ENCODE results near the gene GAR1.
A peak's percentile ranks its signal among the peaks of the same experiment; 100 is the strongest.

The GAR1 gene

GRCh38 chr4:109801099-109801789 lies 14.3 kb upstream of the GAR1 start (continued):
- TF ChIP-seq ZSCAN18 (tag by site-specific recombination; IDR thresholded peaks at IDR 0.05), result no peak
- TF ChIP-seq ZNF626 (tag by site-specific recombination; IDR thresholded peaks at IDR 0.05), result no peak
- no peak for TF ChIP-seq ZNF37A (tag by site-specific recombination; IDR thresholded peaks at IDR 0.05)
- no peak for TF ChIP-seq AEBP2 (tag by site-specific recombination; IDR thresholded peaks at IDR 0.05; ENCODE audit: borderline replicate concordance)
- TF ChIP-seq RBAK (tag by site-specific recombination; IDR thresholded peaks at IDR 0.05), result no peak

GRCh38 chr4:109801895-109802319 lies 13.7 kb upstream of the GAR1 start, which contains the start of gene CFI:
Gene CFI, minus strand, starts transcription at chr4:109801999. Its CDS starts 28 bp downstream, at chr4:109801971.
- H3K9me3 ChIP-seq (ENCODE audit: control insufficient read depth, insufficient read depth, low read depth, low read length), result no peaks in the 10 kb centered on the region
- POLR2A ChIA-PET, result no interaction called here
- TF ChIP-seq ZSCAN5A (tag by site-specific recombination; IDR thresholded peaks at IDR 0.05), result no peak
- peak; percentile 28; the same call in 1 of the 2 replicates for TF ChIP-seq FEZF1 (tag by site-specific recombination; IDR thresholded peaks at IDR 0.05)
- TF ChIP-seq ZIC2 (tag by site-specific recombination; IDR thresholded peaks at IDR 0.05), result no peak
- 0 out of 2 replicates have a peak, but pooled peaks have one; percentile 29 for TF ChIP-seq PRDM6 (tag by site-specific recombination; IDR thresholded peaks at IDR 0.05)
- no peaks in the 10 kb centered on the region for H3K36me3 ChIP-seq (ENCODE audit: control insufficient read depth in 2 of 2, insufficient read depth in 1 of 2, low read length in 2 of 2)
- H3K4me3 ChIP-seq (ENCODE audit: low read depth, low read length), result no peak within 1 kb of the TSS
- no peaks in the 10 kb centered on the region for H3K4me1 ChIP-seq (ENCODE audit: control insufficient read depth, insufficient read depth, low read length)
- no peak within 1 kb of the TSS for H3K27ac ChIP-seq (ENCODE audit: extremely low read depth, low read depth, low read length)
- CTCF ChIA-PET, result interaction anchor here (0.8 kb wide), 1 partner anchor 109 kb away, joined by 4 read pairs; no protein-coding TSS in a partner anchor

- no peaks in the 10 kb centered on the region for H3K36me3 ChIP-seq (ENCODE audit: control insufficient read depth in 2 of 2, insufficient read depth in 1 of 2, low read length in 2 of 2)
- no peaks in the 10 kb centered on the region for H3K4me1 ChIP-seq (ENCODE audit: control insufficient read depth, insufficient read depth, low read length)
- H3K4me3 ChIP-seq (ENCODE audit: low read depth, low read length), result no peak overlapping the region
- H3K27ac ChIP-seq (ENCODE audit: extremely low read depth, low read depth, low read length), result no peak overlapping the region
- POLR2A ChIA-PET, result no interaction called here
- TF ChIP-seq KLF1 (tag by site-specific recombination; IDR thresholded peaks at IDR 0.05) (no peak), ZNF654 (tag by site-specific recombination; IDR thresholded peaks at IDR 0.05; ENCODE audit: low read depth) (peak; percentile 76), ZNF449 (tag by site-specific recombination; IDR thresholded peaks at IDR 0.05) (0 out of 2 replicates have a peak, but pooled peaks have one; percentile 47), ZNF211 (tag by site-specific recombination; IDR thresholded peaks at IDR 0.05; ENCODE audit: low read depth) (no peak), ZSCAN16 (tag by site-specific recombination; IDR thresholded peaks at IDR 0.05) (no peak), CTCF (tag by site-specific recombination; IDR thresholded peaks at IDR 0.05) (peak; percentile 31; the same call in 1 of the 2 replicates)
- CTCF ChIA-PET, result interaction anchor here (0.5 to 1.7 kb wide), 8 partner anchors 18 to 381 kb away, joined by 3 to 9 read pairs (median 4); no protein-coding TSS in a partner anchor
- no peaks in the 10 kb centered on the region for H3K9me3 ChIP-seq (ENCODE audit: control insufficient read depth, insufficient read depth, low read depth, low read length)
These were observed 11.5 kb upstream of the GAR1 start for GRCh38 chr4:109803924-109804571.
